M059J (cell line): ENCODE data around the gene NTPCR. TPM values are rescaled to one million over a fixed set of nuclear protein-coding genes. Genes with fewer than 3 reads are reported as not detected.
A peak's percentile ranks its signal among the peaks of the same experiment; 100 is the strongest.

Experiments used
- DNase-seq: peaks from one replicate; pipeline ENCODE4 v3.0.0-alpha.2; 2012; ENCODE audit warnings: low read depth
- total RNA-seq: library from RNA; depleted of rRNA; stranded (reverse); fragments of >200 nt; shearing (Covaris generic); gene quantifications from 2 replicates; pipeline ENCODE4 v1.2.3, GENCODE V29; 2014; rRNA removed

The NTPCR gene
- total RNA-seq, 1 experiment from 2014 or later, result 92.3 TPM

GRCh38 chr1:233010146-233010545 lies 59.7 kb downstream of the NTPCR start:
- peak; percentile 88 for DNase-seq

- DNase-seq, result no peak
Measured at GRCh38 chr1:233012021-233012420, 61.6 kb downstream of the NTPCR start.

GRCh38 chr1:233015965-233016364 lies 65.6 kb downstream of the NTPCR start:
- no peak for DNase-seq

GRCh38 chr1:233016798-233017197 lies 66.4 kb downstream of the NTPCR start:
- no peak for DNase-seq

DNA sequence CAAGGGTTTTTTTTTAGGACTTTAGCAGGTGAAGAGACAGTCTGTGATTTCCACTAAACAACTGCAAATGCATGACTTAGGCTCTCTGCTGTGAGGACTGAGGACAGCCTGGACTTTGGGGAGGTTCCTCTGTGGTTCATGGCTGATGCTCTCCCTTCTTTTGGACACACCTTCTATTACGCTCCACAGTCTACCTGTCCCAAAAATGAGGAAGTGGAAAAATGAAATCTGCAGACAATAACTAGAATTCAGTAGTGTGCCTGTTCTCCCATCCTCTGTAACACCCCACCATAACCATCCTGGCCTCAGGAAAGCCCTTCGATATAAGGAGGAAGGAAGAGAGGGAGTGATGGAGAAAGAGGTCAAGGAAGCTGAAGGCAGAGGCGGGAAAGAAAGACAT lies 68.7 kb downstream of the NTPCR start:
- DNase-seq, result no peak

- DNase-seq, result no peak
Measured at GRCh38 chr1:233019778-233020325, 69.4 kb downstream of the NTPCR start.

DNA sequence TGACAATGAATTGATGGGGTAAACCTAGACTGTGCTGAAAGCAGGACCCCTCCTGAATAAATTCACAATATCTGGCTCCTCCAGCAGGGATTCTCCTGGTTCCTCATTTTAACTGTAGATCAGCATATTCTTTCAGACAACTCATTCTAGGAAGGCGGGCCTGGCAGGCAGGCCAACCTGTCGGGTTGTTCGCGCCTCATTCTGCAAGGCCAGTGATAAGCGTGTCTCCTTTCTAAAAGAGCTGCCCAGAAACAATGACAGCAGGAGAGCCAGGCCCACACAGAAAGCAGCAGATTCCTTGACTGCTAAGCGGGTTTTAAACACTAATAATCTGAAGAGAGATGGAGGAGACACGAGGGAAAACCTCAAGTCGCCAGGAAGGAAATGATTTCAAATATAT lies 70.0 kb downstream of the NTPCR start:
- no peak for DNase-seq

GRCh38 chr1:233022246-233022645 lies 71.8 kb downstream of the NTPCR start:
- DNase-seq, result peak; percentile 26

- DNase-seq, result no peak
Measured at GRCh38 chr1:233024199-233024598, 73.8 kb downstream of the NTPCR start.

- peak; percentile 46 for DNase-seq
Measured at GRCh38 chr1:233025157-233025556, 74.7 kb downstream of the NTPCR start.

- peak; percentile 40 for DNase-seq
Measured at GRCh38 chr1:233025567-233025966, 75.2 kb downstream of the NTPCR start.

DNA sequence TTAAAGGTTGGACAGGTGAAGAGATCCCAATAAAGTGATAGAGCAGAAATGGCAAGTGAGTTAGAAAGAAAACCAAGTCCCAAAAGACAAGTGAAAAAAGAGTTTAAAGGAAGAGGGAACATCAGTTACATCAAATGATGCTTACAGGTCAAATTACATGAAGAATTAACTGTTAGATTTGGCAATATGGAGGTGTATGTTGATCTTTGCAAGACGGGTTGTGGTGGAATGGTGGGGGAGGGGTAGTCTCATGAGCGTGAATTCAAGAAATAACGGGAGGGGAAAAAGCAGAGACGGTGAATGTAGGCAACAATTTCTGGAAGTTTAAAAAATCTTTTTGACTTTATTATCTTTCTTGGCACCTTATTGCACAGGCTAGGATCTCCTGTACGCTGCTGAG lies 76.6 kb downstream of the NTPCR start:
- DNase-seq, result no peak

DNA sequence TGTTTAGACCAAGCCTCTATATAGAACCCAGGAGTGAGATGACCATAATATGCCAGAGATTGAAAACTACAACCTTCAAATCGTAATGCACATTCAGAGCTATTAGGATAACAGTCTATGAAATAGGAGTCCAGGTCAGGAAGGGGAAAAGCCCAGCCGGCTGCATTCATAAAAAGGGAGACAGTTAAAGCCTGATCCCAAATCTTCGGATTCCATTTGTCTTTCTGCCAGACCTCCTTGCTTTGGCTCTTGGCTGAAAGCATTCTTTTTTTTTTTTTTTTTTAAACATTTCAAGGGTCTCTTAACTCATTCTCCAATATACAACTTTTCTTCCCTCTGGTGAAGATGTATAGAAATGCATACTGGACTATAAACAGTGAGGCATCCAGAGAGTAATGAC lies 81.1 kb downstream of the NTPCR start:
- no peak for DNase-seq

GRCh38 chr1:233032916-233033315 lies 82.5 kb downstream of the NTPCR start:
- no peak for DNase-seq

DNA sequence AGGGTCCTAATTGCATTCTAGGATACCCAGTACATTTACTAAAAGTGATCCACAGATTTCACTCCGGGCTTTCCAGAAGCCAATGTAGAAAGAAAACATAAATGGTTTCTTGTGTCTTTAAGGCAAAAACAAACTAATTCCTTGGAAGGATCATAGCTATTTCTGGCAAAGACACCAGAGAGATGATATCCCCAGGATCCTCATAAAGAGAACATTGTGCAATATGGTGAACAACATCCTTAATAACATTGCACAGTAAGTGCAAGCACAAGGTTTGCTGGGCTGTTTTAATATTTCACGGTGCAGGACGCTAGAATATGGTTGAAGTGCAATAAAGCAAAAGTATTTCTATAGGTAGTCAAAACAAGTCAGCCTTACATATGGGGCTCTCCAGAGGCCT lies 83.0 kb downstream of the NTPCR start:
- no peak for DNase-seq

Other genes with a start within 250 kb of the NTPCR start
- 3.9 and 6.9 TPM in 2 replicates for gene MAP10, start 145.2 kb upstream of the NTPCR start, total RNA-seq